ENCODE results near the gene BMPR1A.

DNA sequence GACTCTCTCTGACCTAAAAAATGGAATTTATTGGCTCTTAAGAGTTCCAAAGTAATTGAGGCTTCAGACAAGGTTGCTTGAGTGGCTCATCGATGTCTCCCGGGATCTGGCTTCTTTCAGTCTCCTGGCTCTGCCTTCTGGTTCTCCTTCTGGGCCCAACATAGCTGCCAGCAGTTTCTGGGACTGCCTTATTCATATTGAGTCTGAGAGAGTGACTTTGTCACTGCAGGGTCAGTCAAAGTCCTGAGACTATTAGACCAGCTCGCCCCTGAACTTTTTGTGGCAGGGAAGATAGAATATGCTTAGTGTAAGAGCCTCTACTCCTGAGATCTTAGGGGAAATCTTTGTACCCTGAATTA is 107.0 kb downstream of the BMPR1A start:
- TF ChIP-seq, protein P1, sequence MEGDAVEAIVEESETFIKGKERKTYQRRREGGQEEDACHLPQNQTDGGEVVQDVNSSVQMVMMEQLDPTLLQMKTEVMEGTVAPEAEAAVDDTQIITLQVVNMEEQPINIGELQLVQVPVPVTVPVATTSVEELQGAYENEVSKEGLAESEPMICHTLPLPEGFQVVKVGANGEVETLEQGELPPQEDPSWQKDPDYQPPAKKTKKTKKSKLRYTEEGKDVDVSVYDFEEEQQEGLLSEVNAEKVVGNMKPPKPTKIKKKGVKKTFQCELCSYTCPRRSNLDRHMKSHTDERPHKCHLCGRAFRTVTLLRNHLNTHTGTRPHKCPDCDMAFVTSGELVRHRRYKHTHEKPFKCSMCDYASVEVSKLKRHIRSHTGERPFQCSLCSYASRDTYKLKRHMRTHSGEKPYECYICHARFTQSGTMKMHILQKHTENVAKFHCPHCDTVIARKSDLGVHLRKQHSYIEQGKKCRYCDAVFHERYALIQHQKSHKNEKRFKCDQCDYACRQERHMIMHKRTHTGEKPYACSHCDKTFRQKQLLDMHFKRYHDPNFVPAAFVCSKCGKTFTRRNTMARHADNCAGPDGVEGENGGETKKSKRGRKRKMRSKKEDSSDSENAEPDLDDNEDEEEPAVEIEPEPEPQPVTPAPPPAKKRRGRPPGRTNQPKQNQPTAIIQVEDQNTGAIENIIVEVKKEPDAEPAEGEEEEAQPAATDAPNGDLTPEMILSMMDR (IDR thresholded peaks at IDR 0.05; ENCODE audit: insufficient read depth, low read length): no peak
- TF ChIP-seq POLR2AphosphoS5 (IDR thresholded peaks at IDR 0.05; ENCODE audit: low read depth): no peak
- TF ChIP-seq, protein P2, sequence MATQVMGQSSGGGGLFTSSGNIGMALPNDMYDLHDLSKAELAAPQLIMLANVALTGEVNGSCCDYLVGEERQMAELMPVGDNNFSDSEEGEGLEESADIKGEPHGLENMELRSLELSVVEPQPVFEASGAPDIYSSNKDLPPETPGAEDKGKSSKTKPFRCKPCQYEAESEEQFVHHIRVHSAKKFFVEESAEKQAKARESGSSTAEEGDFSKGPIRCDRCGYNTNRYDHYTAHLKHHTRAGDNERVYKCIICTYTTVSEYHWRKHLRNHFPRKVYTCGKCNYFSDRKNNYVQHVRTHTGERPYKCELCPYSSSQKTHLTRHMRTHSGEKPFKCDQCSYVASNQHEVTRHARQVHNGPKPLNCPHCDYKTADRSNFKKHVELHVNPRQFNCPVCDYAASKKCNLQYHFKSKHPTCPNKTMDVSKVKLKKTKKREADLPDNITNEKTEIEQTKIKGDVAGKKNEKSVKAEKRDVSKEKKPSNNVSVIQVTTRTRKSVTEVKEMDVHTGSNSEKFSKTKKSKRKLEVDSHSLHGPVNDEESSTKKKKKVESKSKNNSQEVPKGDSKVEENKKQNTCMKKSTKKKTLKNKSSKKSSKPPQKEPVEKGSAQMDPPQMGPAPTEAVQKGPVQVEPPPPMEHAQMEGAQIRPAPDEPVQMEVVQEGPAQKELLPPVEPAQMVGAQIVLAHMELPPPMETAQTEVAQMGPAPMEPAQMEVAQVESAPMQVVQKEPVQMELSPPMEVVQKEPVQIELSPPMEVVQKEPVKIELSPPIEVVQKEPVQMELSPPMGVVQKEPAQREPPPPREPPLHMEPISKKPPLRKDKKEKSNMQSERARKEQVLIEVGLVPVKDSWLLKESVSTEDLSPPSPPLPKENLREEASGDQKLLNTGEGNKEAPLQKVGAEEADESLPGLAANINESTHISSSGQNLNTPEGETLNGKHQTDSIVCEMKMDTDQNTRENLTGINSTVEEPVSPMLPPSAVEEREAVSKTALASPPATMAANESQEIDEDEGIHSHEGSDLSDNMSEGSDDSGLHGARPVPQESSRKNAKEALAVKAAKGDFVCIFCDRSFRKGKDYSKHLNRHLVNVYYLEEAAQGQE (IDR thresholded peaks at IDR 0.05; ENCODE audit: insufficient replicate concordance, low read depth): no peak
